HPDE6-E6E7 (cell line): ENCODE data around the gene PNPLA2.

Experiments
- DNase-seq: peaks from one replicate; pipeline ENCODE4 v3.0.0; 2011; ENCODE audit warnings: missing footprints; ENCODE audit errors: extremely low spot score

PNPLA2 gene

GRCh38 chr11:844693-845644 lies 26.3 kb downstream of the PNPLA2 start:
- DNase-seq = no peak

DNA sequence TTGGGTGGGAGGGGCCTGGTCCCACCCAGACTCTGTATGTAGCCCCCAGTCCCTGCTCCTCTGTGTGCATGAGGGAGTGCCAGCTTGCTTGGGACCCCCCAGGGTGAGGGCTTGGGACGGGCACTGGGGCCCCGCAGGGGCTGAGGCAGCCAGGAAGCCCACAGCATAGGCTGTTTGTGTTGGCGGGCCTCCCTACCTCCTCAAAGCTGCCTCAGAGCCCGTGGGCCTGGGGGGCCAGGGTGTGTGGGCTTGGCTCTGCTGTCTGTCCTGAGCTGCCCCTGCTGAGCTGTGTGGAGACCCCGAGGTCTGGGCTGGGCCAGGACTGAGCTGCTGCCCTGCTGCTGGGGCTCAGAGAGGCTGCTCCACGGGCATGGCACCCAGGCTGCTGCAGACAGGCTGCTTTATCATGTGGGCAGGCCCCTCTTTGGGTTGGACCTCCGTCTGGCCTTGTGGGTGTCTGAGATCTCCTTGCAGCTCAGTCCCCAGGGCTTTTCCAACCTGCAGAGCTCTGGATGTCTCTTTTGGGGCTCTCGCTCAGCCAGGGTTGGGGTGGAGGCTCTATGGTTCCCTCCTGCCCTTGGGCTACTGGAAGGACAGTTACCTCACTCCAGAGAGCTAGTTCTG lies 27.3 kb downstream of the PNPLA2 start:
- DNase-seq = no peak

DNA sequence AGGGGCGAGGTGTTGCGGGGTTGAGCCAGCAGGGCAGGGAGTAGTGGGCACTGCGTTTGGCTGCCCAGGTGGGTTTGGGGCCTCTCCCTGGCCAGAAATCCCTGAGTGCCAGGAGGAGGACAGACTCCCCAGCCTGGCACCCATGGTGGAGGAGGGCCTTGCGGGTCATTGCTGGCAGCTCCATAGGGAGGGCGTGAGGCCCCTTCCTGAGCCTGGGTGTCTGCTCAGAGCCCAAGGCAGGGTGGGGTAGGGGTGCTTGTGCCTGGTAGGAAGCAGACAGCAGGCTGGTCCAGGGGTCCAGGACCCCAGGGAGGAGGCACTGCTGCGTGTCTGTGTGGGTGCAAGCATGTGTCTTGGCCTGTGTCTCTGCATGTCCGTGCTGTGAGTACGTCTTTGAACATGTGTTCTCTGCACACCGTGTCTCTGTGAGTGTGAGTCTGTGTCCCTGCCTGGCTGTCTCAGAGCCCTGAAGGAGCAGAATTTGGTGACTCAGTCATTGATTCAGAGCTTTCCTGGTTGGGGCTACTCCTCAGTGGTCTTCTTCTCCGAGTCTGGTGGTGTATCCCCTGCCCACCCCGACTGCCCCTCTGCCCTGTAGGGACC lies 27.9 kb downstream of the PNPLA2 start:
- no peak for DNase-seq

GRCh38 chr11:847876-848275 lies 29.2 kb downstream of the PNPLA2 start:
- no peak for DNase-seq

GRCh38 chr11:848380-848931 lies 29.7 kb downstream of the PNPLA2 start:
- no peak for DNase-seq

DNA sequence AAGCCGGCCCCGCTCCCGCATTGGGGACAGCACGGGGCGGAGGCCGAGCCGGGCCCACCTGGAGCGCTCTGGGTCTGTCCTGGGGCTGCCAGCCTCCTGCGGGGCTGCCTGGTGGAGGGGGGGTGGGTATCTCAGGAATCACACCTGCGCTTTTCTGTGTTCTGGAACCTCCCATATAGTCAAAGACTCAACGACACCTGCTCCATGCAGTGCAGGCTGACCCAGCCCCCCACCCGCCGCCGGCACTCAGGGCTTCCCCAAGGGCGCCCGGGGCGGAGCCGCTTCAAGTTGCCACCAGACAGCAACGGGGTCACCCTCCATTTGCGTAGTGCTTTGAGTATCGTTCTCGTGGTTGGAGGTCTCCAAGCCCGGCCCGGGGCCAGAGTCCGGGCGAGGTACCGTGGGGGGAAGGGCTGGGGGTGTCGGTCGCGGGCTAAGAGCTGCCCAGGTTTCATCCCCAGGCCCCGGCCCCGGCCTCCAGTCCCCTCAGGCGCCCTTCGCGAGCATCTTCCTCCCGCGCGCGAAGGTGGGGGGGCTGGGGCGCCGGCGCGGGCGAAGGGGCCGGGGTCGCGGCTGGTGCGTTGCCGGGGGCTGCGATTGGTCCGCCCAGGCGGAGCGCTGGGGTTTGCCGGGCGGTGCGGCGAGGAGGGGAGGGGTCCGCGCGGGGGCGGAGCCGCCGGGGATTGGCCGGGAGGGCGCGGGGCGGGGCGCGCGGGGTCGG lies 30.6 kb downstream of the PNPLA2 start:
- DNase-seq = no peak

DNA sequence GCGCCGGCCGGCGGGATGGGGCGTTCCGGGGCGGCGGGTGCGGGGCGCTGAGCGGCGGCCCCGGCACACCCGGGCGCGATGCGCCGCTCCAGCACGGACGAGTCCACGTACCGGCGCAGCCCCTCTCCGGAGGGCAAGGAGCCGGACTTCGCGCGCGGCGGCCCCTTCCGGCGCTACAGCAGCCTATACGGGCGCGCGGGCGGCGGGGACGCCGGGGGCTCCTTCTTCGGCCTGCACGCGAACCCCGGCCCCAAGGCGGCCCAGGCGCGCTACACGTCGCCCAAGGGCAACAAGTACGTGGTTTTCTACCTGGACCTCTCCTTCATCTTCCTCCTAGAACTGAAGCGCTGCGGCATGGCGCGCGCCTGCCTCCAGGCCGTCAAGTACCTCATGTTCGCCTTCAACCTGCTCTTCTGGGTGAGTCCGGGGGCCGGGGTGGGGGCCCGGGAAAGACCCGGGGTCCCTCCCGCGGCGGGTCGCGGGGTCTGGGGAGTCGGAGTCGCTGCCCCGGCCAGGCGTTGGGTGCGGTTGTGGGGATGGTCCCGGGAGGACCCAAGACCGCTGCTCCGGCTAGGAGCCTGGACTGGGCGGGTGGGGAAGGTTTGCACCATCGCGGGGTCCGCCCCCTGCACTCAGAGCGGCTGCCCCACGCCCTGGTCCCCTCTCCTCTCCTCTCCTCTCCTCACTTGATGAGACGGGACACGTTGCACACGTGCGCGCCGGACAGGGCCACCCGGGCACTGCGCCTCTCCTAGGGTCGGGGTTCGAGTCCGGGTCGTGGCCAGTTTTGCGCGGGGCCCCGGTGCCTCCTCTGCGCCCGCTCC lies 31.4 kb downstream of the PNPLA2 start:
- DNase-seq = no peak

- DNase-seq = no peak
Measured at GRCh38 chr11:850775-851763, 32.4 kb downstream of the PNPLA2 start.

- DNase-seq = no peak
Measured at GRCh38 chr11:852762-853161, 34.0 kb downstream of the PNPLA2 start.

- no peak for DNase-seq
Measured at GRCh38 chr11:853682-854448, 35.2 kb downstream of the PNPLA2 start.

GRCh38 chr11:854601-855329 lies 36.1 kb downstream of the PNPLA2 start:
- DNase-seq = no peak

- DNase-seq = no peak
Measured at GRCh38 chr11:855330-855674, 36.6 kb downstream of the PNPLA2 start.

DNA sequence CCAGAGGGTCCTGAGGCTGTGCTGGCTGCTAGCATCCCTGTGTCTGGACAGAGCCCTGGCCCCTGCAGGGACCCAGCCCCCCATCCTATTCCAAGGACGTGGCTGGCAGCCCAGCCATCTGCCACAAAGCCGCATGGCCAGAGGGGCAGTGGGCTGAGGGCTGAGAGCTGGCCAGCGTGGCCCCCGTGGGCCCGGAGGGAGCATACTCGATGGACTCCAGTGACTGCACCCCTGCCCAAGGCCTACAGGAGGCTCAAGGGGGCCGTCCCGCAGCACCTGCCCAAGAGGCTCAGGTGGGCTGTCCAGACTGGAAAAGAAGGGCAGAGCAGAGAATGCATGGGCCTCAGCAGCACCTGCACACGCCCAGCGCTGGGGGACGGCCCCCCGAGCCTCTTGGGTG lies 37.1 kb downstream of the PNPLA2 start:
- no peak for DNase-seq

DNA sequence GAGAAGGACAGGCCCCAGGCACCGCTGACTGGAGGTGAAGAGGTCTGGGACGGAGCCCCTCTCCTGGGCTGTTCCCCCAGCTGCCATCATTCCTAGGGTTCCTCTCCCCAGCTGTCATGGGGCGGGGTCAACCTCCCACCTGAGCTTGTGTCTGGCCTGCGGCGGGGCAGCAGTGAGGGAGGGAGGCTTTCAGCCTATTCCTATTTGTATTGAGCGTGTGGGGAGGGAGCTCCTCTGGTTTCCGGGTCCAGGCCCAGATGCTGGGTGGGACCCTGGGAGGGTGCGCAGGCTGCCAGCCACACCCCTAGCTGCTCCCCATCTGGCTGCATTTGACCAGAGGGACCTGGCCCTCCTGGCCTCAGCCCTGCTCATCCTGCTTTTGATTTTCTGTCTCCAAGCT lies 37.7 kb downstream of the PNPLA2 start:
- DNase-seq = no peak

- DNase-seq = no peak
Measured at GRCh38 chr11:858053-858761, 39.5 kb downstream of the PNPLA2 start.

GRCh38 chr11:858762-859339 lies 40.1 kb downstream of the PNPLA2 start:
- no peak for DNase-seq

DNA sequence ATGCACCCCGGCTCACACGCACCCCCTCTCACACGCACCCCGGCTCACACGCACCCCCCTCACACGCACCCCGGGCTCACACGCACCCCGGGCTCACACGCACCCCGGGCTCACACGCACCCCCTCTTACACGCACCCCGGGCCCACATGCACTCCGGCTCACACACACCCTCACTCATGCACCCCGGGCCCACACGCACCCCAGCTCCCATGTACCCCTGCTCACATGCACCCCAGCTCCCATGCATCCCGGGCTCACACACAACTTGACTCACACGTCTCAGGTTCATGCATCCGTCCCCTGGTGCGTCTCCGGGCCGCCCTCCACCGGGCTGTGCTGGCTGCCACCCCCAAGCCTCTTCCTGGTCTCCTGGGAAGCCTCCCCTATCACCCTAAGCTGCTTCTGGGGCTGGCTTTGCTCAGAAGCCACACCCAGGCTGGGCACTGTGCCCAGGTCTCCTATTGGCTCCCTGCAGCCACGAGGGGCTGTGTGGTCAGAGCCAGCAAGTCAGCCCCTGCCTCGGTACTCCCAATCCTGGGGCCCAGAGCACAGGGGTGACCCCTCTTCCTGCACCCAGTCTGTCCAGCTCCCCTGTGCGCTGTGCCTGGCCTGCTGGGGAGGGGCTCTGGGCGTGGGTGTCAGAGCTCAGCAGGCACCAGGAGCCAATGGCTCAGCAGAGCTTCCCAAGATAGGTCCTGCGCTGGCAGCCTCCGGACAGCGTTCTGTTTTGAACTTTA lies 40.8 kb downstream of the PNPLA2 start:
- DNase-seq = no peak
